ENCODE measurements around the gene ZBED4. TPM values are rescaled to one million over a fixed set of nuclear protein-coding genes. Genes with fewer than 3 reads are reported as not detected.
A peak's percentile ranks its signal among the peaks of the same experiment; 100 is the strongest.

The ZBED4 gene
- total and polyA plus RNA-seq, 3 donors from 2014 or later = 9.1 to 18.2 (median 17.2) TPM

DNA sequence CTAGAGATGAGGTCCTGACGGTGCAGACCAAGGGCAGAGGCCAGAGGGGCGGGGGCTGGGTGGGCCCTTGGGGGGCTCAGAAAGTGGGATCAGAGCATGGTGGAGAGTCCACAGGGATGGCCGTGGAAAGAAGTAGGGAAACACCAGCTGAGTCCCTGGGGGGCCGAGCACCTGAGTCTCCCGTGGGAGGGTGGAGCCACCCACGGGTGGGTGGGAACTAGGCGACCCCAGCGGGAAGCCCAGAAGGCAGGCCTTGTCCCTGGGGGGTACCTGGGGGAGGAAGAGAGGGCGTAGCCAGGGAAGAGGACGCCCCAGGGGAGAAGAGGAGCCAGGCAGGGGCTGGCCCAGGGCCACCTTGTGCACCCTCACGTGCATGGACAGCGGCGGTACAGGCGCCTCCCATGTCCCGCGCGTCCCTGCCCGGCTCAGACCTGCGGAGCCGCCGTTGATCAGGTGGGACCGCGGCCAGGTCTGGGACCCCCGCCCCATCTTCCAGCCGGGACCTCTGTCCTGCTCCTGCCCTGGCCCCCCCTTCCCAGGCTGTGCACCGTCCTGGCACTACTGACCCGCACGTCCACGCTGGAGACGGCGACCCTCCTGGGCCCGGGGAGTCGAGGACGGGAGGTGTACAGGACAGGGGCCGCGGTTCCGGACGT, 75.0 kb downstream of the ZBED4 start:
- Histone ChIP-seq H3K27me3 (no peaks in the 10 kb centered on the region), H3K4me3 (no peak overlapping the region), H3K36me3 (ENCODE audit: low read depth, missing control alignments) (no peaks in the 10 kb centered on the region), H3K4me1 (peaks cover 14% of the 10 kb centered on the region), H3K9me3 (no peaks in the 10 kb centered on the region), H3K27ac (no peak overlapping the region)
- intact Hi-C loops (cut with DNase I; ENCODE audit: low total_unique reads) = loop anchor here (2.0 kb wide), 1 partner anchor 102 kb away; no protein-coding TSS in a partner anchor
- DNase-seq = no peak
- WGBS, 2 donors = 28 to 68% methylated on average over 3 to 38 of the region's 38 CpGs
- TF ChIP-seq POLR2A (IDR thresholded peaks at IDR 0.05) = no peak
- TF ChIP-seq, protein P1, sequence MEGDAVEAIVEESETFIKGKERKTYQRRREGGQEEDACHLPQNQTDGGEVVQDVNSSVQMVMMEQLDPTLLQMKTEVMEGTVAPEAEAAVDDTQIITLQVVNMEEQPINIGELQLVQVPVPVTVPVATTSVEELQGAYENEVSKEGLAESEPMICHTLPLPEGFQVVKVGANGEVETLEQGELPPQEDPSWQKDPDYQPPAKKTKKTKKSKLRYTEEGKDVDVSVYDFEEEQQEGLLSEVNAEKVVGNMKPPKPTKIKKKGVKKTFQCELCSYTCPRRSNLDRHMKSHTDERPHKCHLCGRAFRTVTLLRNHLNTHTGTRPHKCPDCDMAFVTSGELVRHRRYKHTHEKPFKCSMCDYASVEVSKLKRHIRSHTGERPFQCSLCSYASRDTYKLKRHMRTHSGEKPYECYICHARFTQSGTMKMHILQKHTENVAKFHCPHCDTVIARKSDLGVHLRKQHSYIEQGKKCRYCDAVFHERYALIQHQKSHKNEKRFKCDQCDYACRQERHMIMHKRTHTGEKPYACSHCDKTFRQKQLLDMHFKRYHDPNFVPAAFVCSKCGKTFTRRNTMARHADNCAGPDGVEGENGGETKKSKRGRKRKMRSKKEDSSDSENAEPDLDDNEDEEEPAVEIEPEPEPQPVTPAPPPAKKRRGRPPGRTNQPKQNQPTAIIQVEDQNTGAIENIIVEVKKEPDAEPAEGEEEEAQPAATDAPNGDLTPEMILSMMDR (IDR thresholded peaks at IDR 0.05) = no peak

DNA sequence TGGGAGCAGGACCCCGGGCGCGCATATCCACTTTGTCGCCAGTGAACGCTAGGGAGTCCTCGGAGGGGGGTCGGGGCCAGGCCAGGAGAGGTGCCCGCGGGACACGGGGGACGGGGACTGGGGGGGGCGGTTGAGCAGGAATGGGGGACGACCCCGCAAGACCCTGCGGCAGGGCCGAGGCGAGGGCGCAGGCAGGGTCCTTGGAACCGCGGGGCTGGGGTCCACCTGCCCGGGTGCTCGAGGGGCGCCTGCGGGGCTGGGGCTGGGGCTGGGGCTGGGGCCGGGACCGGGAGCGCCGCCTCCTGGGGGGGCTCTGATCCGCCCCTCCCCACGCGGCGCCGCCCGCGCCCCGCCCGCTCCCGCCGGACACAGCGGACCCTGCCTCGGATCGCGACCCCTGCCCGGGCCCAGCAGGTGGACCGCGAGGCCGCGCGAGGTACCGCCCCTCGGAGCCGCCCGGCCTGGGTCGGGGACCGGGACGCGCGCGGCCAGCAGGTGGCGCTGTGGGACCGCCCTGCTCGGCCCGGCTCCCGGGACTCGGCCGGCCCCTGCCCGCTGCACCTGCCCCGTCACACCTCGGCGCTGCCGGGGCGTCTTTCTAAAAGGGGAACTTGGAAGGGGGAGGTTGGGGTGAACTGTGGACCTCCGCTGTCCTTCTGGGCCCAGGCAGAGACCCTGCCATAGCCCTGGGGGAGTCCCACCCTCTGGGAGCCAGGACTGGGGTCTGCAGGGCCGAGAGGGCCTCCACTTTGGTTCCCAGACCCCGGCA, 75.8 kb downstream of the ZBED4 start:
- Histone ChIP-seq H3K27me3 (no peaks in the 10 kb centered on the region), H3K9me3 (no peaks in the 10 kb centered on the region), H3K4me1 (peaks cover 21% of the 10 kb centered on the region), H3K27ac (no peak overlapping the region), H3K4me3 (no peak overlapping the region), H3K36me3 (ENCODE audit: low read depth, missing control alignments) (no peaks in the 10 kb centered on the region)
- 0 to 9% methylated on average over 11 to 27 of the region's 75 CpGs for WGBS, 2 donors
- intact Hi-C loops (cut with DNase I; ENCODE audit: low total_unique reads) = loop anchor here (2.0 kb wide), 1 partner anchor 101 kb away; no protein-coding TSS in a partner anchor
- peak; percentile 61 for DNase-seq
- no peak for TF ChIP-seq POLR2A (IDR thresholded peaks at IDR 0.05)
- TF ChIP-seq, protein P1 (IDR thresholded peaks at IDR 0.05) = peak; percentile 95 to 99 (median 99)

DNA sequence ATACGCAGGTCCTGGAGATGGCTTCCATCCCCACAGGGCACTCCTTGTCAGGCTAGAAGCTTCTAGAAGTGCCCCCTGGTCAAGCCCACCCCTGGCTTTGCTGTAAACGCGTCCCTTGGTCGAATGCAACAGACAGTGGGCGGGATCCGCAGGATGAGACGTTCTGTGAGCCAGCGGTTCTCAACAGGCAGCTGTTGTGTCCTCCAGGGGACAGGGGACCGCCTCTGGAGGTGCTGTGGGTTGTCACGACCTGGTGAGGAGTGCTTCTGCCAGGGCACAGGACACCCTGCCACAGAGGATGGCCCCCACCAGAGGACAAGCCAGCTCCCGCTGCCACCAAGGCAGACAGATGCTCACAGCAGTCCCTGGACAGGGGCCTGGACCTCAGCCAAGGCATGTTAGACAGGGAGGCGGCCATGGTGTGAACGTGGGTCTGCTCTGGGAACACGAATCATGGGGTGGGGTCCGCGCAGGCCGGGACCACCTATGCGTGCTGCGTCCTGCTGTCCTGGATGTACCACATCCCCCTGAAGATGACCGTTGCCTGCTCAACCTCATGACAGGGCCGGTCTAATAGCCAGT, 76.4 kb downstream of the ZBED4 start:
- TF ChIP-seq POLR2A (IDR thresholded peaks at IDR 0.05) = no peak
- TF ChIP-seq, protein P1 (IDR thresholded peaks at IDR 0.05) = no peak
- no peak overlapping the region for H3K4me3 ChIP-seq
- intact Hi-C loops (cut with DNase I; ENCODE audit: low total_unique reads) = loop anchor here (2.0 kb wide), 1 partner anchor 101 kb away; no protein-coding TSS in a partner anchor
- no peaks in the 10 kb centered on the region for H3K36me3 ChIP-seq (ENCODE audit: low read depth, missing control alignments)
- H3K9me3 ChIP-seq = no peaks in the 10 kb centered on the region
- no peaks in the 10 kb centered on the region for H3K27me3 ChIP-seq
- H3K4me1 ChIP-seq = peaks cover 28% of the 10 kb centered on the region
- 69% methylated on average over 21 of the region's 21 CpGs; no CpG with 5 or more reads in 1 of the 2 donors for WGBS, 2 donors
- no peak for DNase-seq
- H3K27ac ChIP-seq = no peak overlapping the region

DNA sequence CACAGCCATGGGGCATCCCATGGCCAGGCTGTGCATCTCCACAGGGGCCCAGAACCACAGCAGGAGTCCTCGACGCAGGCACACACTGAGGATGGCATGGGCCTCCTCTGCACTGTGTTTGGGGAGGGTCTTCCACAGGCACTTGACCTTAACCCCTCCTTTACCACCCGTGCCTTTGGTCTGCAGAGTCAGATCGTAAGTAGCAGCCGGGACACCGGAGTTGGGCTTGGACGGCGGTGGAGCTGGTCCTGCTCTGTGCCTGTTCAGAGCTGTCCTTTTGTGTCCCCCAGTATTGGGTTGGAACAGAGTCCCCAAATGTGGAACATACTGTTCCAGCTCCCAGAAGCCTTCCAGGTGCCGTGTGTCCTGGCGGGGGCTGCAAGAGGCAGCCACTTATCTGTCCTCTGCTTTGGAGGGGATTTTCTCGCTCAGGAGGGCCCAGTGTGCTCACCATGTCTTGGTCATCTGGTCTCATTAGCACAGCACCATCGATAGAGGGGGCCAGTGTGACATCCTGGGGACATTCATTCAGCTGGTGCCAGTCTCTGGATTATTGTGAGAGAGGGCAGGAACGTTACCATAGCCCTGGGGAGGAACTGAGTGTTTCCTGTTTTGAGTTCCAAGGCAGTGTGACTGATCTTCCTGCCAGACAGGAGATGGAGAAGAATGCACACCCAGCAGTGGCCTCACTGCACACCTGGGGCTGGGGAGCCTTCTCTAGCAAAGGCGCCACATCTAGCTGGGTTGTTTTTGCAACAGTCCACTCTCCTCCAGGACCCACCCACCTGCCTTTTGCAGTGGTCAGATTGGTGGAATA, 77.2 kb downstream of the ZBED4 start:
- intact Hi-C loops (cut with DNase I; ENCODE audit: low total_unique reads) = no loop called here
- TF ChIP-seq, protein P1 (IDR thresholded peaks at IDR 0.05) = peak; percentile 29 to 49 (median 48)
- no peak for TF ChIP-seq POLR2A (IDR thresholded peaks at IDR 0.05)
- 72 to 74% methylated on average over 4 to 14 of the region's 14 CpGs for WGBS, 2 donors
- Histone ChIP-seq H3K27ac (no peak overlapping the region), H3K9me3 (no peaks in the 10 kb centered on the region), H3K4me3 (no peak overlapping the region), H3K36me3 (ENCODE audit: low read depth, missing control alignments) (no peaks in the 10 kb centered on the region), H3K27me3 (no peaks in the 10 kb centered on the region), H3K4me1 (peaks cover 28% of the 10 kb centered on the region)
- peak; percentile 89 for DNase-seq
